NCI-H526 treated with DMSO at 0.1 percent for 48 hours (cell line): ENCODE results near the gene SORCS2.

Source experiments
- DNase-seq: peaks from one replicate; lab custom pipeline; 2025; lab: John Stamatoyannopoulos, UW

Gene SORCS2

DNA sequence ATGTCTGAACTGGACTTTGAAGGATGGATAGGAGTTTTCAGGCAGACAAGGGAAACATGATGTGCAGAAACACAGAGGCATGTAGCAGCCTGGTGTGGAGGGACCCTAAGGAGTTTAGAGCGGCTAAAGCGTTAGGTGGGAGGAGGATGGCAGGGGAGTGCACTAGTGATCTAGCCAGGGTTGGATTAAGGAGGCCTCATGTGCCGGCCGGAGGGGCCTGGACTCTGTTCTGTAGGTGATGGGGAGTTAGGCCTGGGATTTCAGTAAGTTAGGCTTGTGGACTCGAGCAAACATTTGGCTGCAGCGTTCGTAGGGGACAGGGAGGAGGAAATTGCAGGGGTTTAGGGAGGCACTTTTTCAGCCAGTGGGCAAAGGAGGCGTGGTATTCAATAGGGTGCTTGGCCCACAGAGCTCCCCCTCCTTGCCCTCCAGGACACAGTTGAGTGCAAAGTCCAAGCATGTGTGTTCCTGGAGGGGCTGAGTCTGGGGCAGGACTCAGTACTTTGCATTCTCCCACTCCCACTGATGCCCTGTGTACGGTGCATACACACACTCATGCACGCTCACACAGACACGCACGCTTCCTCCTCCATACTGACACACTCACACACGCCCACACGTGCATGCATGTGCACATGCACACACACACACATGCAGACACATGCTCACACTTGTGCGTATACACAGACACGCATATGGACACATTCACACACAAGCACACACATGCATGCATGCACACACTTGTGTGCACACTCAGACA is 223.8 kb downstream of the SORCS2 start:
- no peak for DNase-seq

GRCh38 chr4:7416745-7417432 is 224.6 kb downstream of the SORCS2 start:
- no peak for DNase-seq

DNA sequence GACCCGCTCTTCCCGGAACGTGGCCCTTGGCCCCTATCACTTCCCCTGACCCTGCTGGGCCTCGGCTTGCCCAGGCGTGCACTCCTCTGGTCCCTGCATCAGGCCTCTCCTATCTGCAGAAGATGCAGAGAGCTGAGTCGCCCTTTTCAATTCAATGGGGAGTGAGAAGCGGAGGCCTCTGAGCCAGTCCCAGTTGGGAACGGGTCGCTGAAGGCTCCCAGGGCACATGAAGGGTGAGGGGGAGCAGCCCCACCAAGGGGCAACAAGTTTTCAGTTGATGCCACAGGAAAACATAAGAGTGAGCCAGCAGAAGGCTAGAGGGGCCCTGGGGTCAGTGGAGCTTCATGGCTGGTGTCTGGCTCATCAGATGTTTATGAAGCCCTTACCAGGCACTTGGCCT is 225.3 kb downstream of the SORCS2 start:
- no peak for DNase-seq

DNA sequence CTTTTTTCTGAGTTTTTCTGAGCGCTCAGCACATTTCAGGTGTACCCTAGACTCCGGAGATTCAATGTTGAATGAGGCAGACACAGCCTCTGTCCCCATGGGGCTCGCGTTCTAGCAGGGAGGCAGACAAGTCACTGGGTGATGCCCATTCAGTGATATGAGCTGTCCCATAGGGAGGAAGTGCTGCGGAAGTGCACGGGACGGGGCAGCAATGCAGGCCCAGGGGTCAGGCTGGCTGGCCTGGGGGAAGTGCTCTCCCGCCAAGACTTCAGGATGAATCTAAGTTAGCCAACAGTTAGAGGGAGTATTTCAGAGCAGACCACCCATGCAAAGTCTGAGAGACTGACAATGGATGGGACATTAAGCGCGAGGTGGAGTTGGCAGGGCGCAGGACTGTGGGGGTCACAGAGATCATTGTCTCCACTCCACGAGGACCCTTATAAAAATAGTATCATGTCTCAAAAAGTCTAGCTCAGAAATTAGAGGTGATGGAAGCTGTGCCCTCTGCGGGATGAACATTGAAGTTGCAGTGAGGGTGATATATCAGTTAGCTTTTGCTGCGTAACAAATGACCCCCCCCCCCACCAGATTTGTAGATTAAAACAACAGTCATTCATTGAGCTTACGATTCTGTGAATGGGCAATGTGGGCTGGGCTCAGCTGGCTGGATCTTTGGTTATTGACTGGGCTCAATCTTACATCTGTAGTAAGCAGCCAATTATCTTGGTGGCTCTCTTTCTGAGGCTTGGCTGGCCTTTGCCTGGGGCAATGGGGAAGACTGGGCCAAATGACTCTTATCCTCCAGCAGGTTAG is 226.0 kb downstream of the SORCS2 start:
- DNase-seq, result no peak

GRCh38 chr4:7419961-7420660 is 227.8 kb downstream of the SORCS2 start:
- no peak for DNase-seq

DNA sequence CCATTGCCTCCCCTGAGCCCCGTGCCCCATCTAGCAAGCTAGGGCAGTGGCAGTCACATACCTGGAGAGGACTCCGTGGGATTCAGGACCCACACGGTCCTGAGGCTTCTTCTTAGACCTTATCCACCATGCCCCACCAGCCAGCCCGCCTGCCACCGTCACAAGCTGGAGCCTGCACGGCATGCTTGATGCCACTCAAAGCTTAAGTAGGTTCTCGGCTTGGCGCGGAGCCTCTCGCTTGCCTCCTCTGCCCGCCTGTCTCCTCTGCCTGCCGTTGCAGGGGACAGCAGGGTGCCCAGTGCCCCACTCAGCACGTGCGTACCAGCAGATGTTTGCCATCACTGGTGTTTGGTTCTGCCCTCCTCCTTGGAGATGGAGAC is 228.3 kb downstream of the SORCS2 start:
- no peak for DNase-seq

- DNase-seq, result no peak
Observed at GRCh38 chr4:7421356-7422150, 229.2 kb downstream of the SORCS2 start.

GRCh38 chr4:7422151-7422897 is 230.0 kb downstream of the SORCS2 start:
- DNase-seq, result no peak

GRCh38 chr4:7422898-7423180 is 230.5 kb downstream of the SORCS2 start:
- no peak for DNase-seq

GRCh38 chr4:7423391-7423790 is 231.1 kb downstream of the SORCS2 start:
- DNase-seq, result no peak

DNA sequence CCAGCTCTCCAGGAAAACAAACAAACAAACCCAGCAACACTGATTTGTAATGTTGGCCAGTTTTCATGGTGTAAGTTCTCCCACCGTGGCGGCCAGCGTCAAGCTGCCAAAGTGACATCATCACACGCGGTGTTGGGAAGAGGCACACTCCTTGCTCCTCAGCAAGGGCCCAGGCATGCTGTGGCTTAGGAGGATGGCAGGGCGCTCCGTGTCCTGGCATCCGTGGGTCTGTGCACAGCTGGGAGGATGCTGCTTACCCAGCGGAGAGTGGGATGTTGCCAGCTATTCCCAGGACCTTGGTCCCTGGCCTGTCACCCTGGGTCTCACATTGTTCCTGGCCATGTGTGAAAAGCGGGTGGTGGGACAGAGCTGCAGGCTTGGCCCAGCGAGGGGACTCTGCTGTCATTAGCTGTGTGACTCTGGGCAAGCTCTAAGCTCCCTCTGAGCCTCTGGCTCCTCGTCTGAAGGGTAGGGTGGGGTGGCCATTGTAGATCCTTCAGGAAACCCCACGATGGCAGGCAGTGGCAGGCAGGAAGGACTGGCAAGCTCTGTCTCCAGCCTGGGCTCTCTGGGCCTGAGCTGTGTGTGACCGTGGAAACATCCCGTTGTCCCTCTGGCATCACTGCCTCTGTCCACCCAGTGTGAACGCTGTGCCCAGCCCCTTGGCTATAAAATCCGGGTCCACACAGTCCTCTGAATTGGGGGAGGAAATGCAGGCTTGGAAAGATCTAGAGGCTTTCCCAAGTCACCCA is 231.6 kb downstream of the SORCS2 start:
- DNase-seq, result no peak

- no peak for DNase-seq
Observed at GRCh38 chr4:7424553-7425111, 232.3 kb downstream of the SORCS2 start.

GRCh38 chr4:7425124-7425523 is 232.8 kb downstream of the SORCS2 start:
- DNase-seq, result no peak

DNA sequence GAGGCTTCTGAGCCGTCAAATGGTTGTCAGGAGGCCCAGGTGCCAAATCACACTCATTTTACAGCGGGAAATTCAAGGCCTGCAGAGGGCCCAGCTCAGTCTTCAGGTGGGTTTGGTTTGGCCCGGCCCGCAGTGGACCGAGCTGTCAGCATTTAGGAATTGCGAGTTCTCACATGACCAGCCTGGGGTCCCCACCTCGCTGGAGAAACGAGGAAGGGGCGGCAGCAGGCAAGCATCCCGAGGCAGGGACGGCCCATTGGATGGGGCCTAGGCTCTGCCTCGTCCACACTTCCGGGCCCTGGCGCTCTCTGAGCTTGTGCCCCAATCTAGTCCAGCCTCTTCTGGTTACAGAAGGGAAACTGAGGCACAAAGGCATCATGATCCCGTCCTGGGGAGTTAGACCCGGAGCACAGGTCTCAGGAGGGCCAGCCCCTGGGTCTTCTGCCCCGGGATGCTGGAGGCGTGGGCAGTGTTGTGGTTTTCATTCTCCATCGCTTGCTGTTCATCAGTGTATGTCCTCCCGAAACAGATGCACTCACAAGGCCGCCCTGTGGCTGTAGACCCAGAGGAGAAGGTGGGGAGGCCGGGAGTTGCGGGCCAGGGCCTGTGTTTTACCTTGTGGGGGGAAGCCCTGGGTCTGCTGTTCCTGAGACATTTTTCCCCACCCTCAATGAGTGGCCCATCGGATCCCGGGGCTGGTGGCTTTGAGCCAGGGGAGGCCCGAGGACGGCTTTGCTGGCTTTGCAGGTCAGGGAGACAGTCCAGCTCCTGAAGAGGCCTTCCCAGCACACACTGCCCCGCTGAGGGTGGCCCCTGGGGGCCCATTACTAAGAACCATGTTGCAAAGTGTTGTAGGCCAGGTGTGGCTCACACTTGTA is 233.5 kb downstream of the SORCS2 start:
- no peak for DNase-seq

DNA sequence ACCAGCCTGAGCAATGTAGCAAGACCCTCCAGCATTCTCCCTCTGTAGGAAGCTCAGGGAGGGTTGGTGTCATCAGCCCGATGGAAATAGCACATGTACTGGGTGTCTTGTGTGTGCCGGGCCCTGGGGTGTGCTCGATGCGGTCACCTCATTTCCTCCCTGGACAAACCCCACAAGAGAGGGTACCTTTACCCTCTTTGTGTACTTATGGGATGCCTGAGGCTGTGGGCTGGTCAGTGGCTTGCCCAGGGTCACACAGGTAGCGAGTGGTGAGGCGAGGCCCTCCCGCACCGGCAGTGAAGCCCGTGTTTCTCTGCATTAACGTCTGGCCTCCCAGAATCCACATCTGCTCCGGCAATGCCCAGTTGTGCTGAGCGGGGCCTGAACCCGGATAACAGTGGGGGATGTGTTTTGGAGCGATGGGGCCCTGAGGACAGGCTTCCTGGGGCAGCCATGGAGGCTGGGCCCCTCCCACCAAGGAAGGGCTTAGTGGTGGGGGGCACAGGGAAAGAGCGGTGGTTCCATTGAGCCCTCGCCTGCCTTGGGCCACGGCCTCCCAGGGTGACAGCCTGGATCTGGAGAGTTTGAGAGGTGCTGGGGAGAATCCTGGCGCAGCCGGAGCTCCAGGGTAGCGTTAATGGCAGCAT is 234.3 kb downstream of the SORCS2 start:
- no peak for DNase-seq

GRCh38 chr4:7427361-7427760 is 235.0 kb downstream of the SORCS2 start:
- DNase-seq, result no peak

DNA sequence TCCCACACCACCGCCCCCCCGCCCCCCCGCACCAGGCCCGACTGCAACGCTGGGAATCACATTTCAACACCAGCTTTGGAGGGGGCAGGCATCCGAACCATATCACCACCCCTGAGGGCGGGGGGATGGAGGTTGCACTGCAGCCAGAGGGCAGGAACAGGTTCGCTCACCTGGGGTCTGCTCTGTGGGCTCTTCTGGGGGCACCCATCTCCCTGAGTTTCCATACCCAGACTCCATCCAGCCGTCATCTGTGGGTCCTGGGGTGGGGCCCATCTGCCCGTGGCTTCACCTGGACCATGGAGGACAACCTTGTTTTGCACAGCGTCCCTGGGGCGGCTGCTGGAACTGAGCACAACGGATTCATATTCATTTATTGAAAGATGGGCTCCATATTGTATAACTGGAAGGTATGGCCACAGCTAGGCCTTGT is 235.5 kb downstream of the SORCS2 start:
- DNase-seq, result no peak
